GM12878 (cell line): ENCODE measurements around the gene XRCC4. TPM values are rescaled to one million over a fixed set of nuclear protein-coding genes. Genes with fewer than 3 reads are reported as not detected.

Experiments used
- ATAC-seq: fragments of 200-7000 bp; cut with Tn5 transposase; 3 replicates; pipeline ENCODE4 v1.9.1; 2020; ENCODE audit warnings: mild to moderate bottlenecking, moderate library complexity
- BruUV-seq: library from RNA; stranded (reverse); fragments of 400-500 nt; replicated peaks from 2 replicates; lab custom pipeline; 2021; lab: Mats Ljungman, UMichigan
- CTCF ChIA-PET: fragments of 300-600 bp; sonication (Branson Sonifier 250); formaldehyde crosslinking; extraction: SDS; loops from one replicate; lab custom pipeline; 2021; ENCODE audit warnings: inconsistent platforms; lab: Yijun Ruan, JAX
- POLR2A ChIA-PET: fragments of 350-600 bp; formaldehyde crosslinking; extraction: SDS; loops from one replicate; lab custom pipeline; 2021; ENCODE audit warnings: inconsistent platforms; lab: Charles Lee
- RAD21 ChIA-PET: fragments of 300-600 bp; sonication (Branson Sonifier 250); formaldehyde crosslinking; loops from one replicate; lab custom pipeline; 2023; ENCODE audit warnings: antibody characterized with exemption; ENCODE audit not compliant: unreplicated experiment; lab: Charles Lee
- SMC1A ChIA-PET: fragments of 300-600 bp; sonication (Branson Sonifier 250); formaldehyde crosslinking; loops from one replicate; lab custom pipeline; 2023; ENCODE audit not compliant: unreplicated experiment, uncharacterized antibody; lab: Charles Lee
- DNase-seq: peaks from one replicate; pipeline ENCODE4 v3.0.0-alpha.2; 2011; ENCODE audit warnings: low read depth, low spot score
- FAIRE-seq: peaks from 3 replicates; lab custom pipeline; 2011; peaks lifted over from hg19 to GRCh38; lab: Jason Lieb, UNC
- H2AFZ ChIP-seq: 2 replicates; pipeline ENCODE4 v1.6.0; 2011; ENCODE audit warnings: low read depth, low read length, control low read depth; ENCODE audit not compliant: control insufficient read depth
- H3K27ac ChIP-seq: 2 replicates; pipeline ENCODE4 v1.5.1; 2011; ENCODE audit warnings: control low read depth; ENCODE audit not compliant: control insufficient read depth, insufficient read depth
- H3K27me3 ChIP-seq, 2 experiments: replicated peaks in 1 of 2; 2 replicates each; pipeline versions ENCODE4 v1.6.0 to v1.6.1; 2011; ENCODE audit warnings: low read length in 1 of 2; ENCODE audit not compliant: control insufficient read depth in 2 of 2, insufficient read depth in 2 of 2
- H3K36me3 ChIP-seq, 2 experiments: 2 replicates each; pipeline ENCODE4 v1.5.1; 2011; ENCODE audit warnings: low read length in 1 of 2; ENCODE audit not compliant: control insufficient read depth in 2 of 2, insufficient read depth in 2 of 2
- H3K4me1 ChIP-seq: 2 replicates; pipeline ENCODE4 v1.6.1; 2011; ENCODE audit warnings: mild to moderate bottlenecking, low read length, moderate library complexity, mixed read lengths; ENCODE audit not compliant: control insufficient read depth, insufficient read depth
- H3K4me2 ChIP-seq: 2 replicates; pipeline ENCODE4 v1.6.0; 2011; ENCODE audit warnings: control low read depth; ENCODE audit not compliant: control insufficient read depth, insufficient read depth
- H3K4me3 ChIP-seq: fragments of 200-600 bp; sonication (generic); 2 replicates; pipeline ENCODE4 v1.5.1; 2016
- H3K79me2 ChIP-seq: 2 replicates; pipeline ENCODE4 v1.6.0; 2011; ENCODE audit warnings: low read length; ENCODE audit not compliant: control insufficient read depth, insufficient read depth
- H3K9ac ChIP-seq: 2 replicates; pipeline ENCODE4 v1.8.0; 2011; ENCODE audit warnings: low read length, control low read depth, mixed read lengths; ENCODE audit not compliant: control insufficient read depth, insufficient read depth
- H3K9me3 ChIP-seq: replicated peaks from 3 replicates; pipeline ENCODE4 v1.5.1; 2011; ENCODE audit warnings: mild to moderate bottlenecking, low read length; ENCODE audit not compliant: control insufficient read depth, insufficient read depth
- H4K20me1 ChIP-seq: 2 replicates; pipeline ENCODE4 v1.6.0; 2011; ENCODE audit not compliant: control insufficient read depth, insufficient read depth
- BRCA1 ChIP-seq: IDR thresholded peaks from 2 replicates; pipeline ENCODE4 v1.6.1; 2011; ENCODE audit warnings: low read depth, low read length, improper control_type of control experiment
- CEBPB ChIP-seq, 2 experiments: fragments of 150-350 bp in 1 of 2; IDR thresholded peaks; 2 replicates each; pipeline ENCODE4 v1.6.1; 2012 to 2014; ENCODE audit warnings: low read depth in 2 of 2, low read length in 2 of 2, borderline replicate concordance in 1 of 2, inconsistent platforms in 1 of 2
- FOS ChIP-seq: IDR thresholded peaks from 3 replicates; pipeline ENCODE4 v1.6.1; 2011; ENCODE audit warnings: borderline replicate concordance; ENCODE audit not compliant: insufficient read length; ENCODE audit errors: extremely low read depth
- FOXM1 ChIP-seq: IDR thresholded peaks from 2 replicates; pipeline ENCODE4 v1.6.1; 2012; ENCODE audit warnings: low read depth, mild to moderate bottlenecking, inconsistent platforms, low read length, moderate library complexity
- IKZF2 ChIP-seq, 2 experiments: fragments of 450-650 bp; IDR thresholded peaks; 2 replicates each; pipeline ENCODE4 v1.6.1; 2017; ENCODE audit warnings: mild to moderate bottlenecking in 2 of 2, moderate library complexity in 2 of 2
- JUNB ChIP-seq: IDR thresholded peaks from 2 replicates; pipeline ENCODE4 v1.6.1; 2016; ENCODE audit warnings: antibody characterized with exemption, mild to moderate bottlenecking
- JUND ChIP-seq: IDR thresholded peaks from 2 replicates; pipeline ENCODE4 v1.6.1; 2012; ENCODE audit warnings: low read depth, mild to moderate bottlenecking, low read length, improper control_type of control experiment, moderate library complexity
- MEF2A ChIP-seq: IDR thresholded peaks from 2 replicates; pipeline ENCODE4 v1.6.1; 2011; ENCODE audit warnings: low read depth, mild to moderate bottlenecking, low read length, moderate library complexity; ENCODE audit not compliant: insufficient read depth
- MEF2B ChIP-seq: fragments of 450-650 bp; IDR thresholded peaks from 2 replicates; pipeline ENCODE4 v1.6.1; 2018; ENCODE audit warnings: mild to moderate bottlenecking, moderate library complexity; ENCODE audit not compliant: partially characterized antibody, poor library complexity, severe bottlenecking
- NFIC ChIP-seq: IDR thresholded peaks from 2 replicates; pipeline ENCODE4 v1.6.1; 2012; ENCODE audit warnings: low read depth, mild to moderate bottlenecking, inconsistent platforms, low read length, moderate library complexity
- NFYB ChIP-seq: IDR thresholded peaks from 2 replicates; pipeline ENCODE4 v1.6.1; 2011; ENCODE audit warnings: low read depth, mild to moderate bottlenecking, low read length, improper control_type of control experiment, moderate library complexity; ENCODE audit not compliant: insufficient read depth
- PAX8 ChIP-seq: fragments of 450-650 bp; IDR thresholded peaks from 2 replicates; pipeline ENCODE4 v1.6.1; 2017; ENCODE audit warnings: mild to moderate bottlenecking, moderate library complexity
- POLR2AphosphoS5 ChIP-seq: IDR thresholded peaks from 2 replicates; pipeline ENCODE4 v1.6.1; 2011; ENCODE audit warnings: mild to moderate bottlenecking, low read length, inconsistent platforms
- RUNX3 ChIP-seq: IDR thresholded peaks from 2 replicates; pipeline ENCODE4 v1.6.1; 2012; ENCODE audit warnings: low read length, inconsistent platforms
- SIN3A ChIP-seq: IDR thresholded peaks from 2 replicates; pipeline ENCODE4 v1.6.1; 2012; ENCODE audit warnings: low read depth, low read length, improper control_type of control experiment
- SPI1 ChIP-seq: IDR thresholded peaks from 2 replicates; pipeline ENCODE4 v1.6.1; 2011; ENCODE audit warnings: low read depth, mild to moderate bottlenecking, low read length, moderate library complexity, borderline replicate concordance; ENCODE audit not compliant: insufficient read depth
- SREBF1 ChIP-seq: IDR thresholded peaks from 2 replicates; pipeline ENCODE4 v1.6.1; 2012; ENCODE audit warnings: mild to moderate bottlenecking, low read length
- ZNF217 ChIP-seq: fragments of 450-650 bp; IDR thresholded peaks from 2 replicates; pipeline ENCODE4 v1.6.1; 2017; ENCODE audit warnings: antibody characterized with exemption, mild to moderate bottlenecking
- ZNF24 ChIP-seq: fragments of 450-650 bp; IDR thresholded peaks from 2 replicates; pipeline ENCODE4 v1.6.1; 2017; ENCODE audit warnings: antibody characterized with exemption, mild to moderate bottlenecking
- WGBS: methylation state at CpG from one replicate; pipeline ENCODE4 v1.1.6; 2016; ENCODE audit warnings: low lambda C conversion rate; ENCODE audit not compliant: insufficient replicate concordance, insufficient coverage; ENCODE audit errors: missing lambda C conversion rate; 5-methylcytosine and 5-hydroxymethylcytosine counted together
- in situ Hi-C: fragments of 300-500 bp; cut with MboI; formaldehyde crosslinking; loops from 9 replicates; pipeline ENCODE4 v1.14.3; 2018; ENCODE audit warnings: mixed read lengths
- intact Hi-C: fragments of 100-400 bp; cut with micrococcal nuclease; formaldehyde crosslinking; loops from one replicate; pipeline ENCODE4 v1.14.2; 2022; ENCODE audit not compliant: unreplicated experiment
- polyA plus RNA-seq, 11 experiments: library from polyadenylated mRNA; depleted of rRNA in 4 of 11; unstranded in 6 of 11; stranded (reverse) in 5 of 11; fragments of >200 nt; fragmentation: Nextera tagmentation in 4 of 11; fragmentation: Illumina TruSeq in 1 of 11; extraction: Ambion mirVana in 4 of 11; extraction: Trizol in 1 of 11; gene quantifications; 1 replicate in 1 of 11; 2 replicates in 10 of 11; pipeline versions ENCODE4 v1.2.1 to v1.2.3, GENCODE V29; 2011 to 2016; ENCODE audit warnings: inconsistent platforms in 2 of 11, missing spikeins in 2 of 11, low read depth in 1 of 11
- total RNA-seq, 4 experiments: library from RNA; depleted of rRNA in 3 of 4; stranded (reverse); fragments of >200 nt in 3 of 4; fragmentation: Illumina TruSeq in 1 of 4; extraction: Trizol in 1 of 4; gene quantifications; 2 replicates each; pipeline versions ENCODE4 v1.2.1 to v1.2.3, GENCODE V29; 2013 to 2021
- TF ChIP-seq, protein P1 (sequence below): IDR thresholded peaks from 2 replicates; pipeline ENCODE4 v1.6.1; 2012; ENCODE audit warnings: low read depth, low read length, improper control_type of control experiment
- TF ChIP-seq, protein P2 (sequence below): IDR thresholded peaks from 2 replicates; pipeline ENCODE4 v1.6.1; 2012; ENCODE audit warnings: low read length, inconsistent platforms

Gene XRCC4
- total and polyA plus RNA-seq, 10 of the 15 experiments (the other 5 are each of a cell fraction or from before 2014, with no cell fraction given): 12.1 to 53.6 (median 25.8) TPM

DNA sequence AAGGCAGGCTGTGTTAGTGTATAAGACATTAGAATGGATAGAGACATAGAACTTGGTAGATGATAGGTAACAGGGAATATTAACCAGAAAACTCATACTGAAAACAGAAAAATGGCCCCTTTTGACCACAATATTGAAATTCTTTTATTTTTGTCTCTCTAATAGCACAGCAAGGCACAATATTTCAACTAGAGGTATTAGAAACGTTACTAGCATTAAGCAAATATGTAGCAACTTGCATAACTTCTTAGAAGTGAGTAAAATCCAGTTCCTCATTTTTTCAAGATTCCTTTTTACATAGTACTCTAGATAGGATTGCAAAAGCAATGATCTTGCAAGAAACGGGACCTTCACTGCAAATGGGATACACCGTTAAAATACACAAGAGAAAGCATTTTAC lies 291.5 kb downstream of the XRCC4 start:
- FAIRE-seq: peak; percentile 54
- H3K9ac ChIP-seq: no peak overlapping the region
- no peaks in the 10 kb centered on the region for H3K9me3 ChIP-seq
- no peaks in the 10 kb centered on the region for H3K36me3 ChIP-seq
- WGBS: 2% methylated on average over 3 of the region's 3 CpGs
- BruUV-seq: no TSS peak
- H4K20me1 ChIP-seq: no peaks in the 10 kb centered on the region
- RAD21 ChIA-PET: no interaction called here
- ATAC-seq: peak; percentile 24
- SMC1A ChIA-PET: interaction anchor here (0.9 kb wide), 1 partner anchor 58 kb away, joined by 3 read pairs; no protein-coding TSS in a partner anchor
- TF ChIP-seq SPI1 (peak; percentile 77), POLR2AphosphoS5 (no peak), PAX8 (no peak), MEF2B (no peak), ZNF24 (no peak), NFIC (peak; percentile 82), JUND (no peak), MEF2A (0 out of 2 replicates have a peak, but pooled peaks have one; percentile 23), CEBPB (IDR thresholded peaks at IDR 0.05; ENCODE audit: borderline replicate concordance in 1 of 2, low read depth in 2 of 2, low read length in 2 of 2) (no peak), SREBF1 (no peak), SIN3A (no peak), ZNF217 (0 out of 2 replicates have a peak, but pooled peaks have one; percentile 45), FOXM1 (peak; percentile 63; the same call in 1 of the 2 replicates), FOS (no peak), JUNB (peak; percentile 49), NFYB (no peak), IKZF2 (IDR thresholded peaks at IDR 0.05) (no peak), RUNX3 (peak; percentile 90), BRCA1 (no peak)
- TF ChIP-seq, protein P1, sequence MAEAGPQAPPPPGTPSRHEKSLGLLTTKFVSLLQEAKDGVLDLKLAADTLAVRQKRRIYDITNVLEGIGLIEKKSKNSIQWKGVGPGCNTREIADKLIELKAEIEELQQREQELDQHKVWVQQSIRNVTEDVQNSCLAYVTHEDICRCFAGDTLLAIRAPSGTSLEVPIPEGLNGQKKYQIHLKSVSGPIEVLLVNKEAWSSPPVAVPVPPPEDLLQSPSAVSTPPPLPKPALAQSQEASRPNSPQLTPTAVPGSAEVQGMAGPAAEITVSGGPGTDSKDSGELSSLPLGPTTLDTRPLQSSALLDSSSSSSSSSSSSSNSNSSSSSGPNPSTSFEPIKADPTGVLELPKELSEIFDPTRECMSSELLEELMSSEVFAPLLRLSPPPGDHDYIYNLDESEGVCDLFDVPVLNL: no peak
- TF ChIP-seq, protein P2, sequence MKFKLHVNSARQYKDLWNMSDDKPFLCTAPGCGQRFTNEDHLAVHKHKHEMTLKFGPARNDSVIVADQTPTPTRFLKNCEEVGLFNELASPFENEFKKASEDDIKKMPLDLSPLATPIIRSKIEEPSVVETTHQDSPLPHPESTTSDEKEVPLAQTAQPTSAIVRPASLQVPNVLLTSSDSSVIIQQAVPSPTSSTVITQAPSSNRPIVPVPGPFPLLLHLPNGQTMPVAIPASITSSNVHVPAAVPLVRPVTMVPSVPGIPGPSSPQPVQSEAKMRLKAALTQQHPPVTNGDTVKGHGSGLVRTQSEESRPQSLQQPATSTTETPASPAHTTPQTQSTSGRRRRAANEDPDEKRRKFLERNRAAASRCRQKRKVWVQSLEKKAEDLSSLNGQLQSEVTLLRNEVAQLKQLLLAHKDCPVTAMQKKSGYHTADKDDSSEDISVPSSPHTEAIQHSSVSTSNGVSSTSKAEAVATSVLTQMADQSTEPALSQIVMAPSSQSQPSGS: peak; percentile 69; the same call in 1 of the 2 replicates
- TF ChIP-seq, all 136 proteins: peak for 8
- H3K79me2 ChIP-seq: no peaks in the 10 kb centered on the region
- ChIA-PET CTCF (no interaction called here), POLR2A (no interaction called here)
- peak overlapping the region; percentile 45 for H3K4me2 ChIP-seq
- no peak for DNase-seq
- H3K4me1 ChIP-seq: peaks cover 13% of the 10 kb centered on the region; the same call in 1 of the 2 replicates
- no peaks in the 10 kb centered on the region for H3K27me3 ChIP-seq
- no peak overlapping the region for H3K27ac ChIP-seq
- intact Hi-C loops (loop anchor here (10.0 kb wide), 1 partner anchor 294 kb away; the partner anchor contains the start of genes TMEM167A and XRCC4), in situ Hi-C loops (no loop called here)
- H2AFZ ChIP-seq: no peak overlapping the region
- no peak overlapping the region for H3K4me3 ChIP-seq
